Neuronal stem cell (in vitro differentiated cells): ENCODE results near the gene FMN2.
"Not testable (repeated sequence)": the region's sequence is repeated elsewhere in the genome, so short reads cannot be mapped to it uniquely, and the experiment has no call there.

Source experiments
- DNase-seq: peaks from one replicate; pipeline ENCODE4 v3.0.0-alpha.2; 2013; ENCODE audit warnings: low spot score
- H2AFZ ChIP-seq: one replicate; pipeline ENCODE4 v1.6.1; 2013; ENCODE audit warnings: mild to moderate bottlenecking, low read length, inconsistent platforms
- H2AK5ac ChIP-seq: 2 replicates; pipeline ENCODE4 v1.6.1; 2013; ENCODE audit warnings: low read depth, mild to moderate bottlenecking, inconsistent platforms, low read length, moderate library complexity, mixed read lengths
- H2BK120ac ChIP-seq: 2 replicates; pipeline ENCODE4 v1.6.1; 2013; ENCODE audit warnings: low read depth, mild to moderate bottlenecking, inconsistent platforms, low read length, moderate library complexity, mixed read lengths
- H2BK12ac ChIP-seq: one replicate; pipeline ENCODE4 v1.6.1; 2013; ENCODE audit warnings: low read length, inconsistent platforms
- H2BK15ac ChIP-seq: 2 replicates; pipeline ENCODE4 v1.6.1; 2013; ENCODE audit warnings: mild to moderate bottlenecking, low read length, inconsistent platforms, mixed read lengths
- H2BK5ac ChIP-seq: one replicate; pipeline ENCODE4 v1.6.1; 2013; ENCODE audit warnings: inconsistent platforms, mild to moderate bottlenecking, low read length, moderate library complexity
- H3K14ac ChIP-seq: one replicate; pipeline ENCODE4 v1.6.1; 2013; ENCODE audit warnings: low read length, inconsistent platforms
- H3K18ac ChIP-seq: 2 replicates; pipeline ENCODE4 v1.6.1; 2013; ENCODE audit warnings: low read length, inconsistent platforms
- H3K23ac ChIP-seq: 2 replicates; pipeline ENCODE4 v1.6.1; 2013; ENCODE audit warnings: low read depth, mild to moderate bottlenecking, mixed read lengths, low read length, inconsistent platforms; ENCODE audit not compliant: poor library complexity
- H3K27ac ChIP-seq: replicated peaks from 3 replicates; pipeline ENCODE4 v1.5.1; 2013; ENCODE audit warnings: low read length, inconsistent platforms
- H3K27me3 ChIP-seq, 3 experiments: 2 replicates each; pipeline ENCODE4 v1.6.1; 2013; ENCODE audit warnings: low read length in 3 of 3, mild to moderate bottlenecking in 2 of 3, inconsistent platforms in 1 of 3, low read depth in 1 of 3, mixed read lengths in 1 of 3, moderate library complexity in 1 of 3; ENCODE audit not compliant: control insufficient read depth in 3 of 3, insufficient read depth in 3 of 3
- H3K36me3 ChIP-seq, 2 donors: replicated peaks in 1 of 2; 2 replicates each; pipeline ENCODE4 v1.6.1; 2013; ENCODE audit warnings: low read length in 2 of 2; ENCODE audit not compliant: control insufficient read depth in 2 of 2, insufficient read depth in 2 of 2
- H3K4ac ChIP-seq: 2 replicates; pipeline ENCODE4 v1.6.1; 2013; ENCODE audit warnings: inconsistent platforms, mild to moderate bottlenecking, low read length, moderate library complexity
- H3K4me1 ChIP-seq, 2 donors: 1 replicate in 1 of 2; 2 replicates in 1 of 2; pipeline ENCODE4 v1.6.1; 2013; ENCODE audit warnings: low read length in 2 of 2, low read depth in 1 of 2; ENCODE audit not compliant: control insufficient read depth in 2 of 2, insufficient read depth in 1 of 2
- H3K4me2 ChIP-seq: one replicate; pipeline ENCODE4 v1.6.1; 2013; ENCODE audit warnings: mild to moderate bottlenecking, low read length, inconsistent platforms; ENCODE audit not compliant: insufficient read depth, poor library complexity, severe bottlenecking
- H3K4me3 ChIP-seq, 2 donors: 2 replicates each; pipeline ENCODE4 v1.5.1; 2013; ENCODE audit warnings: low read length in 2 of 2, mild to moderate bottlenecking in 2 of 2, inconsistent platforms in 1 of 2, moderate library complexity in 1 of 2
- H3K79me1 ChIP-seq: one replicate; pipeline ENCODE4 v1.6.1; 2013; ENCODE audit warnings: low read depth, mild to moderate bottlenecking, inconsistent platforms, low read length, moderate library complexity
- H3K9ac ChIP-seq: one replicate; pipeline ENCODE4 v1.6.1; 2013; ENCODE audit warnings: mild to moderate bottlenecking, low read depth, low read length, inconsistent platforms; ENCODE audit not compliant: poor library complexity
- H3K9me3 ChIP-seq, 2 donors: replicated peaks in 1 of 2; 2 replicates each; pipeline versions ENCODE3 to v1.6.1; 2013; ENCODE audit warnings: low read length in 2 of 2, mild to moderate bottlenecking in 2 of 2, inconsistent platforms in 1 of 2, low read depth in 1 of 2, mixed read lengths in 1 of 2, moderate library complexity in 1 of 2; ENCODE audit not compliant: control insufficient read depth in 2 of 2, insufficient read depth in 1 of 2
- H4K8ac ChIP-seq: one replicate; pipeline ENCODE4 v1.6.1; 2013; ENCODE audit warnings: low read depth, mild to moderate bottlenecking, inconsistent platforms, low read length, moderate library complexity
- H4K91ac ChIP-seq: one replicate; pipeline ENCODE4 v1.6.1; 2013; ENCODE audit warnings: low read length, low read depth, mild to moderate bottlenecking, inconsistent platforms; ENCODE audit not compliant: poor library complexity
- WGBS, 2 donors: extraction: QIAGEN DNeasy Blood & Tissue Kit; methylation state at CpG; one replicate each; pipeline ENCODE4 v1.1.7; 2013; ENCODE audit warnings: missing lambda C conversion rate in 2 of 2, mixed read lengths in 1 of 2; ENCODE audit not compliant: insufficient read length in 2 of 2, insufficient replicate concordance in 1 of 2; ENCODE audit errors: extremely low coverage in 2 of 2; 5-methylcytosine and 5-hydroxymethylcytosine counted together

The FMN2 gene

GRCh38 chr1:240255922-240256321 lies 164.2 kb downstream of the FMN2 start:
- H2BK15ac ChIP-seq = no peak overlapping the region
- no peak overlapping the region for H3K27ac ChIP-seq
- 100% methylated on average over 1 of the region's 3 CpGs for WGBS, 2 donors
- no peak overlapping the region for H3K4me3 ChIP-seq
- H3K23ac ChIP-seq = no peak overlapping the region
- H3K9ac ChIP-seq = no peak overlapping the region
- H3K4me1 ChIP-seq = no peaks in the 10 kb centered on the region
- peaks cover 0 to 17% of the 10 kb centered on the region in 2 donors for H3K36me3 ChIP-seq
- no peak overlapping the region for H4K91ac ChIP-seq
- no peak overlapping the region for H2BK5ac ChIP-seq
- H4K8ac ChIP-seq = no peak overlapping the region
- peaks cover 3% of the 10 kb centered on the region for H3K79me1 ChIP-seq
- no peak overlapping the region for H2AK5ac ChIP-seq
- peaks cover 0 to 4% of the 10 kb centered on the region in 2 donors for H3K9me3 ChIP-seq
- no peak overlapping the region for H3K14ac ChIP-seq
- H3K4ac ChIP-seq = no peak overlapping the region
- no peak for DNase-seq
- no peaks in the 10 kb centered on the region for H3K27me3 ChIP-seq
- H2AFZ ChIP-seq = no peak overlapping the region
- H3K4me2 ChIP-seq = no peak overlapping the region
- no peak overlapping the region for H2BK120ac ChIP-seq
- H2BK12ac ChIP-seq = no peak overlapping the region
- no peak overlapping the region for H3K18ac ChIP-seq

GRCh38 chr1:240256836-240257503 lies 165.3 kb downstream of the FMN2 start:
- no peak overlapping the region for H4K8ac ChIP-seq
- H3K18ac ChIP-seq = no peak overlapping the region
- no peak overlapping the region for H3K9ac ChIP-seq
- no peak overlapping the region for H2BK5ac ChIP-seq
- no peak overlapping the region for H2BK120ac ChIP-seq
- no peak overlapping the region for H2AK5ac ChIP-seq
- no peak overlapping the region for H3K14ac ChIP-seq
- peaks cover 3% of the 10 kb centered on the region for H3K79me1 ChIP-seq
- H3K4me3 ChIP-seq = no peak overlapping the region
- no peak overlapping the region for H3K4me2 ChIP-seq
- H4K91ac ChIP-seq = no peak overlapping the region
- H3K4me1 ChIP-seq = no peaks in the 10 kb centered on the region
- WGBS, 2 donors = no CpG with 5 or more reads among the region's 4 CpGs
- H2BK15ac ChIP-seq = no peak overlapping the region
- no peak overlapping the region for H2BK12ac ChIP-seq
- H3K27ac ChIP-seq = no peak overlapping the region
- no peak overlapping the region for H3K23ac ChIP-seq
- H3K9me3 ChIP-seq = peaks cover 0 to 4% of the 10 kb centered on the region in 2 donors
- DNase-seq = no peak
- no peak overlapping the region for H3K4ac ChIP-seq
- no peaks in the 10 kb centered on the region for H3K27me3 ChIP-seq
- H2AFZ ChIP-seq = no peak overlapping the region
- peaks cover 0 to 17% of the 10 kb centered on the region in 2 donors for H3K36me3 ChIP-seq

GRCh38 chr1:240258910-240259309 lies 167.2 kb downstream of the FMN2 start:
- Histone ChIP-seq H3K4me2 (no peak overlapping the region), H3K4me1 (no peaks in the 10 kb centered on the region), H3K4ac (no peak overlapping the region), H2BK120ac (no peak overlapping the region), H3K9me3 (peaks cover 0 to 4% of the 10 kb centered on the region in 2 donors), H4K8ac (no peak overlapping the region), H3K23ac (no peak overlapping the region), H3K27me3 (no peaks in the 10 kb centered on the region), H3K79me1 (peaks cover 2% of the 10 kb centered on the region), H2BK15ac (no peak overlapping the region), H4K91ac (no peak overlapping the region), H3K18ac (no peak overlapping the region), H3K36me3 (peaks cover 0 to 17% of the 10 kb centered on the region in 2 donors), H3K4me3 (no peak overlapping the region), H3K27ac (no peak overlapping the region), H3K9ac (no peak overlapping the region), H2AK5ac (no peak overlapping the region), H2AFZ (no peak overlapping the region), H2BK5ac (no peak overlapping the region), H2BK12ac (no peak overlapping the region), H3K14ac (no peak overlapping the region)
- no peak for DNase-seq
- no CpG with 5 or more reads among the region's 3 CpGs for WGBS, 2 donors

GRCh38 chr1:240264494-240264893 lies 172.8 kb downstream of the FMN2 start:
- H2BK12ac ChIP-seq, H3K14ac ChIP-seq, H2BK15ac ChIP-seq, H3K4me2 ChIP-seq, H4K91ac ChIP-seq, H3K9me3 ChIP-seq, H4K8ac ChIP-seq, H3K23ac ChIP-seq, H3K9ac ChIP-seq, H3K4me1 ChIP-seq, H2AFZ ChIP-seq, H3K79me1 ChIP-seq, H3K27me3 ChIP-seq, H3K27ac ChIP-seq, H3K18ac ChIP-seq, H2AK5ac ChIP-seq, H3K4ac ChIP-seq, H3K36me3 ChIP-seq, H2BK5ac ChIP-seq, H3K4me3 ChIP-seq, H2BK120ac ChIP-seq, DNase-seq: not testable (repeated sequence)
- no CpG with 5 or more reads among the region's 2 CpGs for WGBS, 2 donors
